D721Med (cell line): ENCODE measurements around the gene SCD5.

Source experiments
- DNase-seq: peaks from one replicate; pipeline ENCODE4 v3.0.0; 2011; ENCODE audit warnings: low spot score; ENCODE audit not compliant: insufficient read length
- FAIRE-seq: peaks from 2 replicates; lab custom pipeline; 2011; peaks lifted over from hg19 to GRCh38; lab: Jason Lieb, UNC
- TF ChIP-seq, protein P1 (sequence below): IDR thresholded peaks from 2 replicates; pipeline ENCODE4 v1.5.1; 2012; ENCODE audit warnings: mild to moderate bottlenecking, control low read depth; ENCODE audit not compliant: insufficient read depth; ENCODE audit errors: missing control alignments

Gene SCD5

DNA sequence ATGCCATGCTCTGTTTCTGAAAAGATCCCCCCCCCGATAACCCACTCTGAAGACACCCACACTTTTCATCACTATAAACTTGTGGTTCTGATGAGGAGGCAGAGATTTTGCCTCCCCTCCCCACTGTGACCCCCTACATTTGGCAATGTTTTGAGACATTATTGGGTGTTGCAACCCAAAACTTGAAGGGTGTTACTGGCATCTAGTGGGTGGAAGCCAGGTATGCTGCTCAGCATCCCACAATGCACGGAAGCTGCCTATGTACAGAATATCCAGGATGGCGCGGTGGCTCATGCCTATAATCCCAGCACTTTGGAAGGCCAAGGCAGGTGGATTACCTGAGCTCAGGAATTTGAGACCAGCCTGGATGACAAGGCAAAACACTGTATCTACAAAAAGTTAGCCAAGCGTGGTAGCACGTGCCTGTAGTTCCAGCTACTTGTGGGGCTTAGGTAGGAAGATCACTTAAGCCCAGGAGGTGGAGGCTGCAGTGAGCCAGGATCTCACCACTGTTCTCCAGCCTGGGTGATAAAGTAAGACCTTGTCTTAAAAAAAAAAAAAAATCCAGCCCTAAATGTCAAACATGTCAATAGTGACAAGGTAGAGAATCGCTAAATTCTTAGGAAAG lies 87.3 kb downstream of the SCD5 start:
- DNase-seq, result no peak
- no peak for FAIRE-seq
- TF ChIP-seq, protein P1, sequence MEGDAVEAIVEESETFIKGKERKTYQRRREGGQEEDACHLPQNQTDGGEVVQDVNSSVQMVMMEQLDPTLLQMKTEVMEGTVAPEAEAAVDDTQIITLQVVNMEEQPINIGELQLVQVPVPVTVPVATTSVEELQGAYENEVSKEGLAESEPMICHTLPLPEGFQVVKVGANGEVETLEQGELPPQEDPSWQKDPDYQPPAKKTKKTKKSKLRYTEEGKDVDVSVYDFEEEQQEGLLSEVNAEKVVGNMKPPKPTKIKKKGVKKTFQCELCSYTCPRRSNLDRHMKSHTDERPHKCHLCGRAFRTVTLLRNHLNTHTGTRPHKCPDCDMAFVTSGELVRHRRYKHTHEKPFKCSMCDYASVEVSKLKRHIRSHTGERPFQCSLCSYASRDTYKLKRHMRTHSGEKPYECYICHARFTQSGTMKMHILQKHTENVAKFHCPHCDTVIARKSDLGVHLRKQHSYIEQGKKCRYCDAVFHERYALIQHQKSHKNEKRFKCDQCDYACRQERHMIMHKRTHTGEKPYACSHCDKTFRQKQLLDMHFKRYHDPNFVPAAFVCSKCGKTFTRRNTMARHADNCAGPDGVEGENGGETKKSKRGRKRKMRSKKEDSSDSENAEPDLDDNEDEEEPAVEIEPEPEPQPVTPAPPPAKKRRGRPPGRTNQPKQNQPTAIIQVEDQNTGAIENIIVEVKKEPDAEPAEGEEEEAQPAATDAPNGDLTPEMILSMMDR, result no peak

- no peak for DNase-seq
These were observed 88.2 kb downstream of the SCD5 start for GRCh38 chr4:82710197-82710929.

GRCh38 chr4:82708982-82709381 lies 89.6 kb downstream of the SCD5 start:
- FAIRE-seq (no peak), DNase-seq (no peak)
- TF ChIP-seq, protein P1, result no peak

More at GRCh38 chr4:82710197-82710929, 88.2 kb downstream of the SCD5 start:
- no peak for FAIRE-seq
- TF ChIP-seq, protein P1, result no peak

- TF ChIP-seq, protein P1, result no peak
- DNase-seq (no peak), FAIRE-seq (no peak)
These were observed 92.1 kb downstream of the SCD5 start for GRCh38 chr4:82706349-82707000.

DNA sequence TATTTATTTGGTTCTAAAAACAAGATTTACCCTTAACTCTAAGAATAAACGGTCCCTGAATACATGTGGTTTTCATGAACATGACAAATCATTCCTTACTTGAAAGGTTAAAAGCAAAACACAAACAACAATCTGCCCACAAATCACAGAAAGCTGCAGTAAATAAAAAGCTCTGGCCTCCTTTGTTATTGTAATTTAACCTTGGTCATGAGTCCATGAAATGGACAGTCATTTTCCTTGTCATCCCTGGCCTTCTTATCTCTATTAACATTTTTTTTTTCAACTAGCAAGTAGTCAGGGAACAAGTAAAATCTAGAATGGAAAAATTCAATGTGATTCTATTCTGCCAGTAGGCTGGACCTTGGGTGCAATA lies 92.7 kb downstream of the SCD5 start:
- DNase-seq (no peak), FAIRE-seq (no peak)
- TF ChIP-seq, protein P1, result no peak

DNA sequence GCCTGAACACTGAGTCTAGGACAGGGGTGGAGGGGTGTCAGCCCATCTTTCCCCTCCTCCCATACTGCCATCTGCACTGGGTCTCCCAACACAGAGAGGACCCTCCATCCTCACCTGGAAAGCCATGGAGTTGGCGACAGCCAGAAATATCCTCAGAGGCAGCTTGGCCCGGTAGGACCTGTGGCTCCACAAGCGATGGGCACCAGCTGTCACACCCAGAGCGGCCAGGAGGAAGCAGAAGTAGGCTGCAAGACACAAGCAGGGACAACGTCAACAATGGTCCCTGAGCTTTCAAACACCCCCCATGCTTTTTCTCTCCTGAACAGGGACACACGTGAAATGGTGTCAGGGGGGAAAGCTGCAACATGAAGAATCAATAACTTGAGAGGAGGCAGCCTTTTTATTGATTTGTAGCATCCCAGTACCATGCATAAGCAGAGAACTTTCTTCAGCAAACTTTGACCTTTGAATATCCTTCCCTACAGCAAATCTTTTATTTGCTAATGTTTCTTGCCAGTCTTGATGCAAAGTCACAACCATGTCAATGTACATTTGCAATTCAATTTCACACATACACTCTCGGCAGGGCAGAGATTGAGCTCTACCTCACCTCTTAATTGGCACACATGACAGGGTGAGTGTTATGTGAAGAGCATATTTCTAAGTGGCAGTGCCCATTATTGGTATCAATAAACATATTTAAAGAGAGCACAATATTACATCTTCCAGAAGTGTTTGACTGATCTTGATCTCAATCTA lies 93.2 kb downstream of the SCD5 start:
- TF ChIP-seq, protein P1, result no peak
- FAIRE-seq (no peak), DNase-seq (no peak)
